Mononuclear cell (primary cell): ENCODE data around the gene CDT1. TPM values are rescaled to one million over a fixed set of nuclear protein-coding genes. Genes with fewer than 3 reads are reported as not detected.

Experiments
- H3K27me3 ChIP-seq: 2 replicates; pipeline ENCODE4 v1.6.0; 2011; ENCODE audit warnings: low read length, control low read depth; ENCODE audit not compliant: insufficient read depth
- H3K4me1 ChIP-seq: 2 replicates; pipeline ENCODE4 v1.5.1; 2011; ENCODE audit warnings: mild to moderate bottlenecking, low read length, control low read depth; ENCODE audit not compliant: insufficient read depth
- H3K4me3 ChIP-seq: 2 replicates; pipeline ENCODE4 v1.5.1; 2011; ENCODE audit warnings: mild to moderate bottlenecking, low read length, moderate library complexity
- H3K9me3 ChIP-seq: 2 replicates; pipeline ENCODE4 v1.5.1; 2011; ENCODE audit warnings: low read depth, mild to moderate bottlenecking, control low read depth, low read length
- total RNA-seq: library from RNA; depleted of rRNA; stranded (reverse); fragments of >200 nt; gene quantifications from one replicate; pipeline ENCODE4 v1.2.3, GENCODE V29; 2012

CDT1 gene
- total RNA-seq, 1 donor: 0.42 TPM

DNA sequence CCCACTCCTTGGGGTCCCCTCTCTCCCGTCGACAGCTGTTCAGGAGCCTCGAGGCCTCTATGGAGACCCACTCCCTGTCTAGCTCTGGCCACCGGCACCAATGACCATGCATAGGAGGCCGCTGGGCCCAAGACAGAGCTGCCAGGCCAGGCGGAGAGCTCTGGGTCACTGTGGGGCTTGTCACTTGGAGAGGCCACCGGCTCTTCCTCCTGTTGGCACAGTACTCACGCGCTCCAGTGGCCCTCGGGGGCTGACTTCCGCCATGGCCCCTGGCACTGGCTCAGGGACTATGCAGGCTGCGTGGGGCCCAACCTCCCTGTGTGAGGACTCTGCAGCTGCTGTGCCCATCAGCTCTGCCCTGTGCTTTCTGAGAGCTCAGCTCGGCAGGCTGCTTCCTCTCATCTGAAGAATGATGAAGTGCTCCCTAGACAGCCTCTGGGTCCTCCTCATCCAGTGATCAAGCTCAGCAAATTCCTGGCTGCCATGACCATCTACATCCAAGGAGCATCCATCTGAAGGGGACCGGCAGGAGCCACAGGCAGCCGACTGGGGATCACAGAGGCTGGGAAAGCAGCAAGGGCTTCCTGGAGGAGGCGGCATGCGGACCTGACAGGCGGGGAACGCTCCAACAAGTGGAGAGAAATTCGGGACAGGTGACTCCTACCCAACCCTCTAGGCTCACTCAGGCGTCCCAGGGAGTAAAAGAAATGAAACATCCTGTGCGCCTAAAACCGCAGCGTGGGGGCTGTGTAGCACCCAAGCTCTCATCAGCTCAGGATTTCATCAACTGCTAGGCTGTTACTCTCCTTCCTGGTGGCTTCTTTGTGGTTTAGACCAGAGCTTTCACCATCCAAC, 36.4 kb downstream of the CDT1 start:
- H3K9me3 ChIP-seq: no peaks in the 10 kb centered on the region
- no peak overlapping the region for H3K4me3 ChIP-seq
- H3K27me3 ChIP-seq: no peaks in the 10 kb centered on the region
- peaks cover 17% of the 10 kb centered on the region for H3K4me1 ChIP-seq

- Histone ChIP-seq H3K4me3 (no peak overlapping the region), H3K9me3 (no peaks in the 10 kb centered on the region), H3K27me3 (no peaks in the 10 kb centered on the region), H3K4me1 (peaks cover 17% of the 10 kb centered on the region)
These were observed 37.1 kb downstream of the CDT1 start for GRCh38 chr16:88840600-88841215.

GRCh38 chr16:88841521-88842307, 38.1 kb downstream of the CDT1 start:
- H3K4me1 ChIP-seq: peaks cover 17% of the 10 kb centered on the region
- no peaks in the 10 kb centered on the region for H3K27me3 ChIP-seq
- H3K9me3 ChIP-seq: no peaks in the 10 kb centered on the region
- H3K4me3 ChIP-seq: no peak overlapping the region

DNA sequence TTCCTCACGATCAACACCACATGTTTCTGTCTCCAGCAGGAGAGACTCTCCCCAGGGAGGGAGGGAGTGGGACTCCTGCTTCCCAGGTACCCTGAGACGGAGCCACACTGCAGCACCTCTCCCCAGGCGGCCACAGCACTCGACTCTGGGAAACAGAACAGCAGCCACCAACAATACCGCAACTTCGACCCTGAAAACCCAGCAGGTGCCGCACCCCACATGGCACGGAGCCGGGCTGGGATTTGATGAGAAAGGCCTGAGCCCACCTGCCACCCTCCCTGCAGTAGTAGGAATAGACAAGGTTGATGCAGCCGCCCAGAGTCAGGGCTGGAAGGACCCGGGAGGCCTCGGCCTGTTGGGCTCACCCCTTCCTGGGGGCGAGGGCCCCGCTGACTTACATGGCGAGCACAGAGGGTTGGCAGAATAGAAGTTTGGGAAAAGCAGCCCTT, 38.7 kb downstream of the CDT1 start:
- H3K27me3 ChIP-seq: no peaks in the 10 kb centered on the region
- no peak overlapping the region for H3K4me3 ChIP-seq
- H3K4me1 ChIP-seq: peaks cover 17% of the 10 kb centered on the region
- no peaks in the 10 kb centered on the region for H3K9me3 ChIP-seq

DNA sequence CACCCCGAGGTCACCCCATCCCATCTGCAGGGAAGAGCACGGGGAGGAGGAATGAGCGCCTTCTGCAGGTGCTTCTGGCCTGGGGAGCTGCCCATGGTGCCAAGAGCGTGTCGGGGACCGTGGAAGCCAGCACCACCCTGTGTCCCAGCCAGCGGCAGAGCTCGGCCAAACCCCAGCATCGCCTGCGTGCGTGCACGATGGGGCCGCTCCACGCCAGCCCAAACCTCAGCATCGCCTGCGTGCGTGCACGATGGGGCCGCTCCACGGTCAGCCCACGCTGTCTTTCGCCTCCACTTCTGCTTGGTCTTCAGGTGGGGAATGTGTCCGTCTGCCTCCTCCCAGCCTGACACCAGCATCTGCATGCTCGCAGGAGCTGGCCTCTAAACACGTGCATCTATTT, 39.2 kb downstream of the CDT1 start:
- Histone ChIP-seq H3K27me3 (no peaks in the 10 kb centered on the region), H3K4me1 (peaks cover 17% of the 10 kb centered on the region), H3K4me3 (no peak overlapping the region), H3K9me3 (no peaks in the 10 kb centered on the region)

DNA sequence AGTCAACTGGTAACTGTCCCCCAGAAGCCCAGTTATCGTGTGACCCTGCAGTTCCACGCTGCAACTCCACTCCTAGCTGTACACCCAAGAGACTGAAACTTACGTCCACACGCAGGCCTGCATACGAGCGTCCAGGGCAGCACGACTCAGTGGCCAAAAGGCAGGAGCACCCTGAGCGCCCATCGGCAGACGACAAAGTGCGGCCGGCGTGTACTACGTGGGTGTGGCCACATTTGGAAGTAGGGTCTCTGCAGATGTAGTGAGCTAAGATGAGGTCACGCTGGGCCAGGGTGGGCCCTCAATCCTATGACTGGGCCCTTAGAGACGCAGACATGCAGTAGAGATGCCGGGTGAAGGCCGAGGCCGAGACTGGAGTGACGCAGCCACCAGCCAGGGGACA, 39.7 kb downstream of the CDT1 start:
- Histone ChIP-seq H3K4me3 (no peak overlapping the region), H3K9me3 (no peaks in the 10 kb centered on the region), H3K4me1 (peaks cover 17% of the 10 kb centered on the region), H3K27me3 (no peaks in the 10 kb centered on the region)

DNA sequence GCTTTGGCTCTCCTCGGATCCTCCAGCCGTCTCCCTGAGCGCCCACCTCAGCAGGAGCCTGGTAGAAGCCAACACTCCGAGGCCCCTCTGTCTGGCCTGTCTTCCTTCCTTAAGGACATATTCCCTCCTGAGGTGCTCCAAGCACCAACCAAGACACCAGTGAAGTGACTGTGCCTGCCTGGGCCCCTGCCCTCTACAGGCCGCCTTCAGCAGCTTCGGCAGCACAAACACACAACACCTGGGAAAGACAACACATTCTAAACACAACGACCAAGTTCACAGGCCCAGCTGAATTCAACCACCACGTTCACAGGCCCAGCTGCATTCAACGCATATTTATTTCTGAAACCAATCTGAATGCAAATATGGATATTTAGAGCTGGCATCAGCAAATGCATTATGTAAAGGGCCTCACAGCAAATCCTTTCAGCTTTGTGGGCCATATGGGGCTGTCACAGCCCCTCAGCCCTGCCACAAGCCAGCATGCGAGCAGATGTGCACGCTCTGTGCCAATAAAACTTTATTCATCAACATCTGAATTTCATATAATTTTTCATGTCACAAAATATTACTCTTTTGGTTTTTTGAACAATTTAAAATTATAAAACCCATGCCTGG, 40.9 kb downstream of the CDT1 start:
- no peaks in the 10 kb centered on the region for H3K27me3 ChIP-seq
- H3K9me3 ChIP-seq: no peaks in the 10 kb centered on the region
- H3K4me1 ChIP-seq: peaks cover 16% of the 10 kb centered on the region
- H3K4me3 ChIP-seq: no peak overlapping the region

DNA sequence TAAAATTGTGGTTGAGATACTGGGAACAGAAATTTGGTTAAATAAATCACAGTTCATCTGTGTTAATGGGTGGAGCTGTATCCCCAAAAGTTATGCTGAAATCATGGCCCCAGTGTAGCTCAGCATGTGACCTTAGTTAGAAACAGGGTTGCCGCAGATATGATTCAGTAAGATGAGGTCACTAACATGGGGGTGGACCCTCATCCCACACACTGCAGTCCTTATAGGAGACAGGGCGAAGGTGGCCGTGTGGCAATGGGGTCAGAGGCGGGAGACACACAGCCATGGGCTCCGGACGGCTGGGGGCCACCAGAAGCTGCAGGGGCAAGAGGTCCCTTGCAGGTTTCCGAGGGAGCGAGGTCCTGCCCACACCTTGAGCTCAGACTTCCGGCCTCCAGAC, 42.5 kb downstream of the CDT1 start:
- Histone ChIP-seq H3K27me3 (no peaks in the 10 kb centered on the region), H3K4me1 (peaks cover 4% of the 10 kb centered on the region), H3K4me3 (no peak overlapping the region)

DNA sequence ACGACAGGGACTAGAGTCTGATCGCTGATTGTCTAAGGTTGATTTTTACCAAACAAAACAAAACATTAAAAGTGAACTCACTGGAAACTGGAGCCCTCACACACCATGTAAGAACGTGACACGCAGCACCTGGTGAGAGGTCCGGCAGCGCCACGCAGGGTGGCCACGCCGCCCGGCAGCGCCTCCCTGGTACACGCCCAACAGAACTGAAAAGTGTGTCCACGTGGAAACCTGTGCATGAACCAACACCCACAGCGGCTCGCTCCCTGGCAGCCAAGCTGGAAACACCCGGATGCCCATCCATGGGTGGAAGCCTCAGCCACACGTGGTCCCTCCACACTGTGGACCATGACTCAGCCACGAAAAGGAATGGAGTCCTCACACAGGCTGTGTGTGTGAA, 44.1 kb downstream of the CDT1 start:
- Histone ChIP-seq H3K4me3 (no peak overlapping the region), H3K27me3 (no peaks in the 10 kb centered on the region), H3K9me3 (no peaks in the 10 kb centered on the region), H3K4me1 (no peaks in the 10 kb centered on the region)

More for the DNA sequence above, 42.5 kb downstream of the CDT1 start:
- H3K9me3 ChIP-seq: no peaks in the 10 kb centered on the region

DNA sequence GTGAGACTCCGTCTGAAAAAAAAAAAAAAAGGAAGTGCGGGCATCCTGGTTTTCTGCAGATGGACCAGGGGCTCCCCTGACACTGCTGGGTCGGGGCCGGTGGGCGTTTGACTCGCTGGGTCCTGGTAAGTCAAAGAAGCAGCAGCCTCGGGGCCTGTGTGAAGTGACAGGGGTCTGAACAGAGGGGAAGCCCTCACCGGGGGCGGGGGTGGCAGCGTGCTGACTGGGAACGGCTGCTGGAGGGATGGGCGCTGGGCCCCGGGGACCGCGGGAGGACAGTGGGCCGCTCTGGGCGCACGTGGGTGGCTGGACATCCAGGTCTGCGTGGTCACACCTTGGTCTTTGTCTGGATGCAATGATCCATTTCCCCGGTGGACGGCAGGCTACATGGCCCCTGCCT, 45.0 kb downstream of the CDT1 start:
- H3K27me3 ChIP-seq: no peaks in the 10 kb centered on the region
- H3K4me1 ChIP-seq: peaks cover 9% of the 10 kb centered on the region
- H3K4me3 ChIP-seq: no peak overlapping the region
- no peaks in the 10 kb centered on the region for H3K9me3 ChIP-seq

- no peak overlapping the region for H3K4me3 ChIP-seq
- H3K9me3 ChIP-seq: no peaks in the 10 kb centered on the region
- peaks cover 30% of the 10 kb centered on the region for H3K4me1 ChIP-seq
- H3K27me3 ChIP-seq: no peaks in the 10 kb centered on the region
These were observed 47.1 kb downstream of the CDT1 start for GRCh38 chr16:88850531-88851199.

GRCh38 chr16:88851616-88852015, 48.0 kb downstream of the CDT1 start:
- Histone ChIP-seq H3K9me3 (no peaks in the 10 kb centered on the region), H3K4me3 (no peak overlapping the region), H3K4me1 (peaks cover 36% of the 10 kb centered on the region), H3K27me3 (no peaks in the 10 kb centered on the region)

DNA sequence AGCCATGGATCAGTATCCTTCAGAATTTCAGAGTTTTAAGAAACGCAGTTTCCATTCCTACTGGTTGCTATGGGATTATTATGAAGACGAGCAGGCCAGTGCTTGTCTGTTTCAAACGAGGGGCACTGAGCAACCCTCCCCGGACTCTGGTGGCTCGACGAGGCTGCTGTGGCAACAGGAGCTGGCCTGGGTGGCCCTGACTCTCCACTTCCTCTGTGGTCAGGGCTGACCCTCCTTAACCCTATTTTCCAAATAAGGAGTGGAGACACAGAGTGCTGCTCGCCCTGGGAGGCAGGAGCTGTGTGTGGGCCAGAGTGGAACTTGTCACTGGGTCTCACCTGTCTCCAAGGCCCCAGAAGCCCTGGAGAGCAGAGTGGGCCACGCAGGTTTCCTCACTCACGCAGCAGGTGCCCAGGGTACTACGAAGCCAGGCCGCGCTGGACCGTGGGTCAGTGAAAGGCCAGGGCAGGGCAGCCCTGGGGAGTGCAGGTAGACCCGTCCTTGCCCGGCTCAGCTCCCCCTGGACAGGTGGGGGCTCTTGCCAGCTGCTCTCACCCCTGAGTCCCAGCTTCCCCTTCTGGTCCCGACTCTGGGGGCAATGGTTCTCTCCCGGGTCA, 49.8 kb downstream of the CDT1 start:
- no peak overlapping the region for H3K4me3 ChIP-seq
- H3K27me3 ChIP-seq: no peaks in the 10 kb centered on the region
- no peaks in the 10 kb centered on the region for H3K9me3 ChIP-seq
- peaks cover 47% of the 10 kb centered on the region for H3K4me1 ChIP-seq
